Measurements from ENCODE around the gene SHANK2. TPM values are rescaled to one million over a fixed set of nuclear protein-coding genes. Genes with fewer than 3 reads are reported as not detected.

The SHANK2 gene
- 2.9 TPM for polyA plus RNA-seq (ENCODE audit: insufficient read length)

DNA sequence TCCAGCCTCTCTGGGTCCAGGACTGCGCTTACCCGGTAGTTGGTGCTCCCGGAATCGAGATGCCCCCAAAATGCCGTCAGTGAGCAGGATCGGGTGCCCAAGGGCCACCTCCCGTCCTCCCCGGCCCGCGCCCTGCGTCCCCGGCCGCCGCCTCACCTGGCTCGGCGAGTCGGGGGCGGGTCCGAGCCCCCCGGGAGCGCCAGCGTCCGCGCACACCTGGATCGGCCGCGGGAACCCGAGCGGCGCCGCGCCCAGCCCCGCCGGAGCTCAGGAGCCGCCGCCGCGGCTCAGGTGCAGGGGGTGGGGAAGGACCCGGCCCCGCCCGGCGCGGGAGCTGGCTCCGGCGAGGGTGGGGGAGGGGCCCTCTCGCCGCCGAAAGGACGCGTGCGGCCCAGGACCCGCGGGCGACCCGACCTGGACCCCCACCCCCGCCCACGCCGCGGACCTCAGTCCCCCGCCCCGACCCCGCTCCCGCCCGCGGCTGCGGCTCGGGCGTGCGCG is at the start of gene SHANK2:
Gene SHANK2 (minus strand): TSS at position 309 of the 501 bp plus-strand sequence. CDS start 105,251 bp downstream, outside the sequence.
- DNase-seq = no peak

GRCh38 chr11:71301858-71302533 is 49.6 kb upstream of the SHANK2 start:
- no peak for DNase-seq

DNA sequence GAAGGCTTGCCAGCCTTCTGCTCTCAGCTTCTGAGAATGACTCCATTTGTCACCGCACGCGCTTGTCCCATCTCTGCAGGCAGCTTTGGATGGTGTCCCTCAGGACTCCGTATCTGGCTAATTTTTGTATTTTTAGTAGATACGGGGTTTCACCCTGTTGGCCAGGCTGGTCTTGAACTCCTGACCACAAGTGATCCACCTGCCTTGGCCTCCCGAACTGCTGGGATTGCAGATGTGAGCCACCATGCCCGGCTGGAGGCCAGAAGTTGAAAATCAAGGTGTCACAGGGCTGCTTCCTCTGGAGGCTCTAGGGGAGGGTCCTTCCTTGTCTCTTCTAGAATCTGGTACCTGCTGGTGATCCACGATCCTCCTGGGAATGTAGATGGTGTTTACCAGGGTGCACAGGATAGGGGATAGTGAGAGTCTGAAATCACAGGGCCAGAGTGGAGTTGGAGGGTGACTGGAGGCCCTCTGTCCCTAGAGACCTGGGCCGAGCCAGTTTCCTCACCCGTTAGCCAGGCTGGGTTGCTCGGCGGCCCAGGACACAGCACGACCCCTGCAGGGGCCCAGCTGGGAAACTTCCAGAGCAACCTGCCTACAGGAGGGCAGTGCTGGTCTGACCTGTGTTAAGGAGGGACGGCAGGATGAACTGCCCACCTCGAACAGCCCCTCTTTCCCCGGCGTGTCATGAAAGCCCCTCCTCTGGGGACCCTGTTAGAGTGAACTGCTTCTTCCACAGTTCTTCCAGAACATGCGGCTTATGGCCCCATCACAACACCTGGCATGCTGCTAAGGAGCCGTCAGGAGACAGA is 48.9 kb upstream of the SHANK2 start:
- no peak for DNase-seq

GRCh38 chr11:71300187-71300586 is 47.8 kb upstream of the SHANK2 start:
- DNase-seq = no peak

DNA sequence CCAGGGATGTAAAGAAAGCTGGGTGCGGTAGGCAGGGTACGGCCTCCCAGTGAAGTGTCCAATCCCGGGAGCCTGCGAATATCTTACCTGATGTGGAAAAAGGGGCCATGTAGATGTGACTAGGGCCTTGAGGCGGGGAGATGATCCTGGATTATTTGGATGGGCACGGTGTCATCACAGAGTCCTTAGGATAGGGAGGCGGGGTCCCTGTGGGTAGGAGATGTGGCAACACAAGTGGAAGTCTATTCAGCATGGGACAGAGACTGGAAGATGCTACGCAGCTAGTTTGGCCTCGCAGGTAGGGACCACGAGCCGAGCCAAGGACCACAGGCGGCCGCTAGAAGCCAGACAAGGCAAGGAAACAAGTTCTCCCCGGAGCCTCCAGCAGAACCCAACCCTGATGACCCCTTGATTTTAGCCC is 46.4 kb upstream of the SHANK2 start:
- DNase-seq = no peak

DNA sequence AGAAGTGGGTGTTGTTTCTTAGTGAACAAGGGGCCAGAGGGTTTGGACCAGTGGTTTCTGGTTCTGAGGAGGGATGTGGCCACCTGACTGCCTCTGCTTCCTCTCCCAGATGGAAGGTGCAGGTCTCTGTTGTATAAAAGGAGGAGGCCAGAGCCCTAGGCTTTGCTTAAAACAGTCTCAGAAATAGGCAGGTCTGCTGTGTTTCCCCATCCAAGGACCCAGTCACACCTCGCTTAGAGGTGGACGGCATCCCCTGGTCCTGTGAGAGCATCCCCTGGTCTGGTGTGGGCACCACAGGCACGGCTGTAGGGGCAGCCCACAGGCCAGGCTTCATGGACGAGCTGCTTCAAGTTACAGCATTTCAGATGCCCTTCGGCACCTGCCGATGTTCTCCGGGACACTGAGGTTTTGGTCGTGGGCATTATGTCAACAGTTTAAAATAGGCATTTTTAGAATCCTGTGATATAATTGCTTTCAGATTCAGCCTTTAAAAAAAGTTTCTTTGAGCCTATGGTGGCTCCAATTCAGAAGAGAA is 45.7 kb upstream of the SHANK2 start:
- no peak for DNase-seq

GRCh38 chr11:71294846-71295600 is 42.6 kb upstream of the SHANK2 start:
- no peak for DNase-seq

GRCh38 chr11:71293961-71294782 is 41.8 kb upstream of the SHANK2 start:
- no peak for DNase-seq

DNA sequence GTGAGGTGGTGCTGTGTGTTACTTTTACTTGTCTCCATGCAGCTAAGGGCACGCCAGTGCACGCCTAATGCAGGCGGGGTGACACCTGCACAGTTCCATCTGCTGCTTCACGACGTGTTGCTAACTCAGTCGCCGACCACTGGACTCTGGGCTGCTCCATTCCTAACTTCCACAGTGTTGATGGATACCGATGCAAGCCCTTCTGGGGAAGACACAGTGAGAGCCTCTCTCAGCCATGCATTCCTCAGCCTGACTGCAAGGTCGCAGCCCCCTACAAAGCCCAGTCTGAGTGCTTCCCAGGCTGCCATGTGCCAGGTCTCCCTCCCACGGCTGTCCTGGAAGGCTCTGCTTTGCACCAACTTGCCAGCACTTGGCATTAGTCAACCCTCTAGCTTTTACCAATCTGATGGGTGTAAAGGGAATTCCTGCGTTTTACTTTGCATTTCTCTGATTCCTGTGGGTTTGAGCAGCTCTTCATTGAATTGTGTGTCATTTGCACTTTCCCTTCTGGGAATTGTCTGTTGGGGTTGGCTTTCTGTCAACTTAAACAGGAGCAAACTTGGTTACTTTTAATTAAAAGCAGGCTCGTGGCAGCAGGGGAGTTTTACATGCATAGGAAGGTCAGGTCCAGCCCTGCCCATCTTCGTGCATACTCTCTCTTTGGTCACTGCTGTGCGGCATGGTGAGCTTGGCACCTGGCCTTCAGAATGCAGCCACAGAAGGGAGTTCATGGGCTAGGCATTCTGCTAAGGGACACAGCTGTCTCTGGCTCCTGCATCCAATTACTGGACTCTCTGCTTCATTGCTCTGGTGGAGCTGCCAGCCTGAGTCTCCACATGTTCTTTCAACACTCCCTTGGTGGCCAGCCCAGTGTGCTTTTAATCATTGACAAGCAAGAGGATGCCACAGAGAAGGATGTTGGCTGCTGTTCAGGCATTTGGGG is 34.6 kb upstream of the SHANK2 start:
- no peak for DNase-seq

DNA sequence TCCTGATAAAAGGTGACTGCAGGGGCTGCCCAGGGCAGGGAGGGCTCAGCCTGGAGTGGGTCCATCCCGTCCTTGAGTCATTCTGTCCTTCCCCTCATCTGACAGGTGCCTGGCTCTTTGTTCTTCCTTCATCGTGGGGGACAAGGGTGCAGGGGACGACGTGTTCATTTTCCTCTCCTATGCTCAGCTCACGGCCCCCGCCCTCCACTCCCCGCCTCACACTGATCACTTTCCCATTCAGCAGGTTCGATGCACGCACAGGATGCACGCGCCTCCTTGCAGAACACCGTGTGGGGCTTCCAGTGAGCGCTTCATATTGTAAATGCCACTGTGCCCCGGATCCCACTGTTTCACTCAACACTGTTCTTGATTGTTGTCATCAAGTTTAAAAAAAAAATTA is 32.7 kb upstream of the SHANK2 start:
- no peak for DNase-seq

DNA sequence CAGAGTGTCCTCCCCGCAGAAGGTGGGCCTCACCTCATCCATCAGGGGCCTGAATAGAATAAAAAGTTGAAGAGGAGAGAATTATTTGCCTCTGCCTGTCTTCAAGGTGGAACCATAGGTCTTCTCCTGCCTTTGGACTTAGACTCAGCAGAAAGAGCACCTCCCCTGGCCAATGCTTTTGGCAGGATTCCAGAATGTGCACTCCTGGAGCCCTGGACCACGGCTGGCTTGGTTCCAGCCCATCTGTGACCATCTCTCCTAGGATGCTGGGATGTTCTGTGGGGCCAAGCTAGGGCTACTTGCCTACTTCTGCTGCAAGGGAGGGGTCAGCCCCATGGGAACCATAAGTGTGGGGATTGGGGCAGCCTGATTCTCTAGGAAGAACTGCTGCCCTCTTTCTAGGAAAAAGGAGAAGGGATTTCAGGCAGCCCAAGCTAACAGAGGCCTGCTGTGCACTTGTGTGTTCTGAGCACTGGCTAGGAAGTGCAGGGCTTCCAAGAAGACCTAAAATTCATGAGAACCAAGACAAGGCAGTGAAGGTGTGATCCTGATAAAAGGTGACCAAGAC is 32.2 kb upstream of the SHANK2 start:
- no peak for DNase-seq

DNA sequence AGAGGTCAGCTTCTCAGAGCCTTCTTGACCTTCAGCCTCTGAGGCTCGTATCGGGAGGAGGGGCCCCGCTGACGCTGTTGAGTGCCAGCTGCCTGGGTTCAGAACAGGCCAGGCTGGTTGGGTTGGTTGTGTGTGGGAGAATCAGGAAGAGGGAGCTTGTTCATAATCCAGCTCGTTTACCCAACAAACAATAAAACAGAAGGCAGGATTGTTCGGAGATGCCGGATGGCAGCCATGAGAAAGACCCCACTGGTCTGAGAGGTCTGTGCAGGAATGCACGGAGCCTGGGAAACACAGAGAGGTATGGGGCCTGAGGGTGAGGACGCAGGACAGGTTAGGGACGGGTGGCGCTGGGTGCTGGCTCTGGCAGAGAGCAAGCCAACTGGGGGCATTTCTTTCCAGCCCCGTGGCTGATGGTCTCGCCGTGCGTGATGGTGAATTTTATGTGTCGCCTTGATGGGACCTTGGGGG is 31.6 kb upstream of the SHANK2 start:
- DNase-seq = no peak

GRCh38 chr11:71282581-71283351 is 30.4 kb upstream of the SHANK2 start:
- no peak for DNase-seq

GRCh38 chr11:71281831-71282230 is 29.5 kb upstream of the SHANK2 start:
- DNase-seq = peak; percentile 54

GRCh38 chr11:71281204-71281603 is 28.8 kb upstream of the SHANK2 start:
- DNase-seq = no peak

GRCh38 chr11:71279916-71280645 is 27.7 kb upstream of the SHANK2 start:
- DNase-seq = no peak

DNA sequence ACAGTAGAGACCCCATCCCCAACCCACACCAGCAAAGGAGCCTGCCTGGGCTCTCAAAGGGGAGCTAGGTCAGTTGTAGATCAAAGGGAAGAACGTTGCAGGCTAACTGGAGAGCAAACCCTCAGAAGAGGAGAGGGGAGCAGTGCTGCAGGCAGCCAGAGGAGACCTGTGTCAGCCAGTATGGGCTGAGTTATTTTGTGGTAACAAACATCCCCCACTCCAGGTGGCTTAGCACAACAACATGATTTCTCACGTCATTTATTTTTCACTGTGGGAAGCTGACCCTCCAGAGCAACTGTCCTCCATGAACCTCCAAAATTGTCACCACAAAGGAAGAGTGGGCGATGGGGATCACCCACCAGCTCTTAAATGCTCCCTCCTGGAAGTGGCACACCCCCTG is 19.8 kb upstream of the SHANK2 start:
- DNase-seq = no peak

Measured in hindlimb muscle (tissue), 1 donor.